SU-DHL-6 (cell line): ENCODE data around the gene MADD.

Experiments
- EZH2phosphoT487 ChIP-seq: fragments of 200-600 bp; sonication (generic), shearing (Covaris generic); conservative IDR thresholded peaks from 2 replicates; pipeline ENCODE4 v1.6.1; 2018; ENCODE audit warnings: mild to moderate bottlenecking, antibody characterized with exemption, low read length, moderate library complexity, mixed read lengths
- TF ChIP-seq, protein P1 (sequence below): fragments of 200-600 bp; sonication (generic); IDR thresholded peaks from one replicate; pipeline ENCODE4 v1.5.1; 2017; ENCODE audit warnings: antibody characterized with exemption, mild to moderate bottlenecking, low read length, moderate library complexity; ENCODE audit not compliant: insufficient read depth, poor library complexity, severe bottlenecking

DNA sequence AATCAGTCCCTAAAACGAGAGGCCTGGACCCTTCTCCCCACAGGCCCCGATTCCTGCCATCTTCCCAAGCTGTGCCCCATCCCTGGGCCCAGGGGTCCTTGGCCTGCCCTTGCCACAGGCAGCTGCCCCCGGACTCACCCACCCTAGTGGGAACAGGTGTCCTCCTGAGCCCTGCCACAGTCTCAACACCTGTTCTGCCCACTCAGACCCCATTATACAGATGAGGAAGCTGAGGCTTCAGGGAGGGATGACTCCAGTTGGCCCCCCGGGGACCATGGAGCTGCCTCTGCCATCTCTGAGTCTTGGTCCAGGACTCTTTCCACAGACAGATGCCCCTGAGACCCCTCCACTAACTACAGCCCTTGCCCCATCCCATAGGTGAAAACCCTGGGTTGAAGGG lies 66.7 kb downstream of the MADD start:
- TF ChIP-seq, protein P1, sequence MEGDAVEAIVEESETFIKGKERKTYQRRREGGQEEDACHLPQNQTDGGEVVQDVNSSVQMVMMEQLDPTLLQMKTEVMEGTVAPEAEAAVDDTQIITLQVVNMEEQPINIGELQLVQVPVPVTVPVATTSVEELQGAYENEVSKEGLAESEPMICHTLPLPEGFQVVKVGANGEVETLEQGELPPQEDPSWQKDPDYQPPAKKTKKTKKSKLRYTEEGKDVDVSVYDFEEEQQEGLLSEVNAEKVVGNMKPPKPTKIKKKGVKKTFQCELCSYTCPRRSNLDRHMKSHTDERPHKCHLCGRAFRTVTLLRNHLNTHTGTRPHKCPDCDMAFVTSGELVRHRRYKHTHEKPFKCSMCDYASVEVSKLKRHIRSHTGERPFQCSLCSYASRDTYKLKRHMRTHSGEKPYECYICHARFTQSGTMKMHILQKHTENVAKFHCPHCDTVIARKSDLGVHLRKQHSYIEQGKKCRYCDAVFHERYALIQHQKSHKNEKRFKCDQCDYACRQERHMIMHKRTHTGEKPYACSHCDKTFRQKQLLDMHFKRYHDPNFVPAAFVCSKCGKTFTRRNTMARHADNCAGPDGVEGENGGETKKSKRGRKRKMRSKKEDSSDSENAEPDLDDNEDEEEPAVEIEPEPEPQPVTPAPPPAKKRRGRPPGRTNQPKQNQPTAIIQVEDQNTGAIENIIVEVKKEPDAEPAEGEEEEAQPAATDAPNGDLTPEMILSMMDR = no peak
- no peak for TF ChIP-seq EZH2phosphoT487
